ELR (cell line): ENCODE results near the gene PAQR7.
A peak's percentile ranks its signal among the peaks of the same experiment; 100 is the strongest.

Source experiments
- DNase-seq: peaks from one replicate; pipeline ENCODE4 v3.0.0-alpha.2; 2015; ENCODE audit warnings: low read depth

The PAQR7 gene, protein sequence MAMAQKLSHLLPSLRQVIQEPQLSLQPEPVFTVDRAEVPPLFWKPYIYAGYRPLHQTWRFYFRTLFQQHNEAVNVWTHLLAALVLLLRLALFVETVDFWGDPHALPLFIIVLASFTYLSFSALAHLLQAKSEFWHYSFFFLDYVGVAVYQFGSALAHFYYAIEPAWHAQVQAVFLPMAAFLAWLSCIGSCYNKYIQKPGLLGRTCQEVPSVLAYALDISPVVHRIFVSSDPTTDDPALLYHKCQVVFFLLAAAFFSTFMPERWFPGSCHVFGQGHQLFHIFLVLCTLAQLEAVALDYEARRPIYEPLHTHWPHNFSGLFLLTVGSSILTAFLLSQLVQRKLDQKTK

GRCh38 chr1:25875154-25875855, at the start of gene PAQR7:
Gene PAQR7, minus strand, starts transcription at chr1:25875708. Its CDS starts 11,869 bp downstream, at chr1:25863839.
- peak; percentile 80 for DNase-seq

GRCh38 chr1:25924454-25924853, 48.9 kb upstream of the PAQR7 start:
- no peak for DNase-seq

GRCh38 chr1:25922971-25923552, 47.6 kb upstream of the PAQR7 start:
- DNase-seq, result peak; percentile 56

GRCh38 chr1:25922056-25922970, 46.8 kb upstream of the PAQR7 start:
- peak; percentile 52 for DNase-seq

DNA sequence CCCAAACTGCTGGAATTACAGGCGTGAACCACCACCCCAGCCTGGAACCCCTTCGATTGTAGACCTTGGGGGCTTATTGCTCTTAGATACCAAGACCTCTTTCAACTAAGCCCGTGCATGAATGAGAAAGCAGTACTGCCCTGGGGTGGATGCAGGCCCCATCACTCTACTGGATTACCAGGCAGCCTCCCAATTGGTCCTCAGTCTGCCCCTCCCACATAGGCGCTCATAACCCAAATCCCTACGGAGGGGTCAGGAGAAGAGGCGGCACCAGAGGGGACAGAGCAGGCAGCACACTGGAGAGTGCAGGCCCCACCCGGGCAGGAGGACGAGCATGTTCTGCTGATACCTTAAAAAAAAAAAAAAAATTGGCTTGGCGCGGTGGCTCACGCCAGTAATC, 43.1 kb upstream of the PAQR7 start:
- no peak for DNase-seq

GRCh38 chr1:25917996-25918395, 42.5 kb upstream of the PAQR7 start:
- no peak for DNase-seq

DNA sequence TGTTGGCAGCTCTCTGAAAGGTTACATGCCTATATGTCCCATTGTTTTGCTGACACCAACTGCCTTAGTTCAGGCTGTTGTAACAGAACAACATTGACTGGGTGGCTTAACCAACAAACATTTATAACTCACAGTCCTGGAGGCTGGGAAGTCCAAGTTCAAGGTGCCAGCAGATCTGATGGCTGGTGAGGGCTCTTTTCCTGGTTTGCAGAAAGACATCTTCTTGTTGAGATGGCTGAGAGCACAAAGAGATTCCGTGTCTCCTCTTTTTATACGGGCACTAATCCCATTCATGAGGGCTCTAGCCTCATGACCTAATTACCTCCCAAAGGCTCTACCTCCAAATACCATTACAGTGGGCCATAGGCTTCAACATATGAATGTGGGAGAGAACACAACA, 41.0 kb upstream of the PAQR7 start:
- DNase-seq, result no peak

DNA sequence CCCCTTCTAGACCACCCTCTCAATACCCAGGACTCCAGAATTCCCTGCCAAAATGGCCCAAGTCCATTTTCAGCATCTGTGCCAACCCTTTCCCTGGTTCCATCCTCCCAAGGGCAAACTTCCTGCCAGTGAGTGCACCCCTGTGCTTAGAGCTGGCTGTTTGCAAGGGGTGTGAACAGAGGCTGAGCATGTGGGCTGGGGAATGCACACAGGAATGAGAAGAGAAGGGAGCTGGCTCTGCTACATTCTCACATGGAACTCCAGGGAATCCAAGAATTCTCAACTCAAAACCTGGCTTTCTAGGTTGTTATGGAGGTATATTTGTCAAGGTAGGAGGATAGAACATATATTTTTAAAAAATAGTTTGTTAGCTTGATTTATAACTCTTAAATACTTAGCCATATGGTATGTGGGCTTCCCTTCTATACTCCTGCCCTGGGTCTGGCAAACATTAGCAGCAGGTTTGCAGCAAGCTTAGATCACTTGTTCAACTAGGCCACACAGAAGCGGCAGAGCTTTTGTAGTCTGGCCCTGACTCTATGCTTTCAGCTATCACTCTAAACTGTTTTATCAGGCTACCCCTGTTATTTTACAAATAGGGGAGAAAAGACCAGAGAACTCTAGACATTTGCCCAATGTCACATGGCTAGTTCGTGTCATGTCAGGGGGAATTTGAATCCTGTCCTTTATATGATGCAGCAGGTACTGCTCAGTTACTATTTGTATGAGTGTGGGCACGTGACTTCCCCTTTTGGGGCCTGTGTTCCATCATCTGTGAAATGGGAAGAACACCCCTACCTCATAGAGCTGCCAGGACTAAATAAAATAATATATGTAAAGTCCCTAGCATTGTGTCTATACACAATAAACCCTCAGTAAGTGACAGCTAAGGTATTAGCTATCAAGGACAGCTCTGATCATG, 38.8 kb upstream of the PAQR7 start:
- DNase-seq, result no peak

DNA sequence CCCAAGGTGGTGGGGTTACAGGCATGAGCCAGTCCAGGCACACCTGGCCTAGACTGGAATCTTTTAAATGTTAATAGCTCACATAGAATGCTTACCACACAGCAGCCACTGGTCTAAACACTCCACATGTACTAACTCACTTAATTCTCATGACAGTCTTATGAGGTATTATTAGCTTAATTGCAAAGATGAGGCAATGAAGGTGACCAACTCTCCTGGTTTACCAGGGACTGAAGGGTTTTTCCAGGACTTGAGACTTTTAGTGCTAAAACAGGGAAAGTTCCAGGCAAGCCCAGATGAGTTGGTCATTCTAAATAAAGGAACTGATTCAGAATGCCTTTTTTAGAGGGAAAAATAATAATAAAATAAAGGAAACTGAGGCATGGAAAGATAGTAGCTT, 37.7 kb upstream of the PAQR7 start:
- no peak for DNase-seq

GRCh38 chr1:25912076-25912831, 36.7 kb upstream of the PAQR7 start:
- DNase-seq, result peak; percentile 88

GRCh38 chr1:25911162-25911561, 35.7 kb upstream of the PAQR7 start:
- DNase-seq, result no peak

- no peak for DNase-seq
Measured at GRCh38 chr1:25909040-25909439, 33.5 kb upstream of the PAQR7 start.

GRCh38 chr1:25908161-25908560, 32.7 kb upstream of the PAQR7 start:
- no peak for DNase-seq

DNA sequence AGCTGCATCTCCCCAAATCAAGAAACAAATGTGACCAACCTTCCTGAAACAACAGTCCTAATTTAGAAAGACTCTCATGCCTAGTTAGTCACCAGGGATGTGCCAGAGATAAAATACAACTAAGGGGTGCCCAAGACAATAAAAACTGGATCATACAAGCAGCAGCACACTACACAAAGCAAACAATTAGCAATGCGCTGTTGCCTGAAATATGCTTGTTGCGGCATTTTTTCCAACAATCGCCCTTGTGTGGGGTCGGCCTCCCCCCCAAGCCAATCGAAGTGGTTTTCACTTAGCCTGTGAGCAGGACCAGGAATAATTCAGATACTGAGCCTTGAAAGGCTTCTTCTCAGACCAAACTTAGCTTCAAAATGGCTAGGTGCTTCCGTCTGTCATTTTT, 32.1 kb upstream of the PAQR7 start:
- no peak for DNase-seq

GRCh38 chr1:25906644-25907300, 31.3 kb upstream of the PAQR7 start:
- DNase-seq, result no peak

GRCh38 chr1:25905680-25906643, 30.5 kb upstream of the PAQR7 start, which contains the start of gene STMN1:
Gene STMN1, minus strand, starts transcription at chr1:25906419. Its CDS starts 1,743 bp downstream, at chr1:25904676.
- DNase-seq, result peak; percentile 95

GRCh38 chr1:25904943-25905679, 29.6 kb upstream of the PAQR7 start:
- peak; percentile 94 for DNase-seq

- no peak for DNase-seq
Measured at GRCh38 chr1:25903986-25904385, 28.5 kb upstream of the PAQR7 start.
